MM.1S (cell line): ENCODE measurements around the gene AFP.

ENCODE experiments used
- EZH2 ChIP-seq: fragments of 300-600 bp; sonication (generic); optimal IDR thresholded peaks from 2 replicates; pipeline ENCODE3; 2017; ENCODE audit warnings: low read depth, mild to moderate bottlenecking, antibody characterized with exemption, low read length, mixed read lengths
- EZH2phosphoT487 ChIP-seq: fragments of 300-600 bp; sonication (generic); IDR thresholded peaks from 2 replicates; pipeline ENCODE4 v1.6.1; 2018; ENCODE audit warnings: antibody characterized with exemption, low read length
- TF ChIP-seq, protein P1 (sequence below): fragments of 300-600 bp; sonication (generic); IDR thresholded peaks from 2 replicates; pipeline ENCODE4 v1.5.1; 2016; ENCODE audit warnings: antibody characterized with exemption, low read length, mixed read lengths

DNA sequence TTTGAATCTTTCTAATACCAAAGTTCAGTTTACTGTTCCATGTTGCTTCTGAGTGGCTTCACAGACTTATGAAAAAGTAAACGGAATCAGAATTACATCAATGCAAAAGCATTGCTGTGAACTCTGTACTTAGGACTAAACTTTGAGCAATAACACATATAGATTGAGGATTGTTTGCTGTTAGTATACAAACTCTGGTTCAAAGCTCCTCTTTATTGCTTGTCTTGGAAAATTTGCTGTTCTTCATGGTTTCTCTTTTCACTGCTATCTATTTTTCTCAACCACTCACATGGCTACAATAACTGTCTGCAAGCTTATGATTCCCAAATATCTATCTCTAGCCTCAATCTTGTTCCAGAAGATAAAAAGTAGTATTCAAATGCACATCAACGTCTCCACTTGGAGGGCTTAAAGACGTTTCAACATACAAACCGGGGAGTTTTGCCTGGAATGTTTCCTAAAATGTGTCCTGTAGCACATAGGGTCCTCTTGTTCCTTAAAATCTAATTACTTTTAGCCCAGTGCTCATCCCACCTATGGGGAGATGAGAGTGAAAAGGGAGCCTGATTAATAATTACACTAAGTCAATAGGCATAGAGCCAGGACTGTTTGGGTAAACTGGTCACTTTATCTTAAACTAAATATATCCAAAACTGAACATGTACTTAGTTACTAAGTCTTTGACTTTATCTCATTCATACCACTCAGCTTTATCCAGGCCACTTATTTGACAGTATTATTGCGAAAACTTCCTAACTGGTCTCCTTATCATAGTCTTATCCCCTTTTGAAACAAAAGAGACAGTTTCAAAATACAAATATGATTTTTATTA lies 3.6 kb upstream of the AFP start:
- no peak for TF ChIP-seq EZH2
- TF ChIP-seq, protein P1, sequence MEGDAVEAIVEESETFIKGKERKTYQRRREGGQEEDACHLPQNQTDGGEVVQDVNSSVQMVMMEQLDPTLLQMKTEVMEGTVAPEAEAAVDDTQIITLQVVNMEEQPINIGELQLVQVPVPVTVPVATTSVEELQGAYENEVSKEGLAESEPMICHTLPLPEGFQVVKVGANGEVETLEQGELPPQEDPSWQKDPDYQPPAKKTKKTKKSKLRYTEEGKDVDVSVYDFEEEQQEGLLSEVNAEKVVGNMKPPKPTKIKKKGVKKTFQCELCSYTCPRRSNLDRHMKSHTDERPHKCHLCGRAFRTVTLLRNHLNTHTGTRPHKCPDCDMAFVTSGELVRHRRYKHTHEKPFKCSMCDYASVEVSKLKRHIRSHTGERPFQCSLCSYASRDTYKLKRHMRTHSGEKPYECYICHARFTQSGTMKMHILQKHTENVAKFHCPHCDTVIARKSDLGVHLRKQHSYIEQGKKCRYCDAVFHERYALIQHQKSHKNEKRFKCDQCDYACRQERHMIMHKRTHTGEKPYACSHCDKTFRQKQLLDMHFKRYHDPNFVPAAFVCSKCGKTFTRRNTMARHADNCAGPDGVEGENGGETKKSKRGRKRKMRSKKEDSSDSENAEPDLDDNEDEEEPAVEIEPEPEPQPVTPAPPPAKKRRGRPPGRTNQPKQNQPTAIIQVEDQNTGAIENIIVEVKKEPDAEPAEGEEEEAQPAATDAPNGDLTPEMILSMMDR, result no peak
- TF ChIP-seq EZH2phosphoT487, result no peak
